Measurements from ENCODE around the gene RNASEH2C. TPM values are rescaled to one million over a fixed set of nuclear protein-coding genes. Genes with fewer than 3 reads are reported as not detected.

RNASEH2C gene
- total RNA-seq, 2 donors from 2014 or later = 41.6 to 47.9 TPM

DNA sequence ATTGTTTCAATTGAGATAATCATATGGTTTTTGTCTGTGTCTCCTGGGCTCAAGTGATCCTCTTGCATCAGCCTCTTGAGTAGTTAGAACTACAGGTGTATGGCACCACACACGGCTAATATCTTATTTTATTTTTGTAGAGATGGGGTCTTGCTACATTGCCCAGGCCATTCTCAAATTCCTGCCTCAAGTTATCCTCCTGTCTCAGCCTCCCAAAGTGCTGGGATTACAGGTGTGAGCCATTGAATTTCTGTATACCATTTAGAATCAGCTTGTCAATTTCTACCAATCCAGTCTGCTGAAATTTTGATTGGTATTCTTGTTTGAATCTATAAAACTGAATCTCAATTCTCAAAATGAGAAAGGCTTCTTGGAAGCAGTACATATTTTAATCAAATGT, 18.9 kb downstream of the RNASEH2C start:
- peaks cover 7% of the 10 kb centered on the region for H3K9me3 ChIP-seq (ENCODE audit: control insufficient read depth, low read length)
- Mint-ChIP-seq H3K36me3 (ENCODE audit: low read depth) (no peaks in the 10 kb centered on the region), H3K27ac (no peak overlapping the region), H3K9me3 (peaks cover 18% of the 10 kb centered on the region), H3K4me1 (no peaks in the 10 kb centered on the region), H3K4me3 (no peak overlapping the region), H3K27me3 (ENCODE audit: insufficient read depth) (peaks cover 41% of the 10 kb centered on the region)
- WGBS, 2 experiments (ENCODE audit: insufficient coverage in 1 of 2, insufficient read length in 1 of 2) = 90% methylated on average over 1 of the region's 1 CpG; no CpG with 5 or more reads in 1 of the 2 experiments
- TF ChIP-seq, protein P1, sequence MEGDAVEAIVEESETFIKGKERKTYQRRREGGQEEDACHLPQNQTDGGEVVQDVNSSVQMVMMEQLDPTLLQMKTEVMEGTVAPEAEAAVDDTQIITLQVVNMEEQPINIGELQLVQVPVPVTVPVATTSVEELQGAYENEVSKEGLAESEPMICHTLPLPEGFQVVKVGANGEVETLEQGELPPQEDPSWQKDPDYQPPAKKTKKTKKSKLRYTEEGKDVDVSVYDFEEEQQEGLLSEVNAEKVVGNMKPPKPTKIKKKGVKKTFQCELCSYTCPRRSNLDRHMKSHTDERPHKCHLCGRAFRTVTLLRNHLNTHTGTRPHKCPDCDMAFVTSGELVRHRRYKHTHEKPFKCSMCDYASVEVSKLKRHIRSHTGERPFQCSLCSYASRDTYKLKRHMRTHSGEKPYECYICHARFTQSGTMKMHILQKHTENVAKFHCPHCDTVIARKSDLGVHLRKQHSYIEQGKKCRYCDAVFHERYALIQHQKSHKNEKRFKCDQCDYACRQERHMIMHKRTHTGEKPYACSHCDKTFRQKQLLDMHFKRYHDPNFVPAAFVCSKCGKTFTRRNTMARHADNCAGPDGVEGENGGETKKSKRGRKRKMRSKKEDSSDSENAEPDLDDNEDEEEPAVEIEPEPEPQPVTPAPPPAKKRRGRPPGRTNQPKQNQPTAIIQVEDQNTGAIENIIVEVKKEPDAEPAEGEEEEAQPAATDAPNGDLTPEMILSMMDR (conservative IDR thresholded peaks at IDR 0.05) = no peak
- H3K4me1 ChIP-seq (ENCODE audit: control insufficient read depth, insufficient read depth, low read length) = no peaks in the 10 kb centered on the region
- no peak overlapping the region for H3K27ac ChIP-seq (ENCODE audit: low read depth, low read length)
- H3K27me3 ChIP-seq (ENCODE audit: control insufficient read depth, insufficient read depth, low read length, poor library complexity, severe bottlenecking) = peaks cover 16% of the 10 kb centered on the region
- H3K4me3 ChIP-seq (ENCODE audit: low read length) = no peak overlapping the region
- no peak overlapping the region for H3K9ac ChIP-seq (ENCODE audit: extremely low read depth, low read length, poor library complexity, severe bottlenecking)
- H3K36me3 ChIP-seq (ENCODE audit: control insufficient read depth, insufficient read depth, low read length) = no peaks in the 10 kb centered on the region
- no peak for DNase-seq

- Histone ChIP-seq H3K27ac (ENCODE audit: low read depth, low read length) (no peak overlapping the region), H3K4me3 (ENCODE audit: low read length) (no peak overlapping the region), H3K36me3 (ENCODE audit: control insufficient read depth, insufficient read depth, low read length) (no peaks in the 10 kb centered on the region), H3K9me3 (ENCODE audit: control insufficient read depth, low read length) (peaks cover 7% of the 10 kb centered on the region), H3K27me3 (ENCODE audit: control insufficient read depth, insufficient read depth, low read length, poor library complexity, severe bottlenecking) (peaks cover 16% of the 10 kb centered on the region), H3K9ac (ENCODE audit: extremely low read depth, low read length, poor library complexity, severe bottlenecking) (no peak overlapping the region), H3K4me1 (ENCODE audit: control insufficient read depth, insufficient read depth, low read length) (no peaks in the 10 kb centered on the region)
- H3K4me1 Mint-ChIP-seq = no peaks in the 10 kb centered on the region
- H3K27ac Mint-ChIP-seq = no peak overlapping the region
- DNase-seq = no peak
- H3K4me3 Mint-ChIP-seq = no peak overlapping the region
- H3K27me3 Mint-ChIP-seq (ENCODE audit: insufficient read depth) = peaks cover 41% of the 10 kb centered on the region
- H3K9me3 Mint-ChIP-seq = peaks cover 16% of the 10 kb centered on the region
- no peaks in the 10 kb centered on the region for H3K36me3 Mint-ChIP-seq (ENCODE audit: low read depth)
- TF ChIP-seq, protein P1 (conservative IDR thresholded peaks at IDR 0.05) = no peak
- WGBS, 2 experiments (ENCODE audit: insufficient coverage in 1 of 2, insufficient read length in 1 of 2) = 94% methylated on average over 3 of the region's 3 CpGs; no CpG with 5 or more reads in 1 of the 2 experiments
Observed at GRCh38 chr11:65700399-65700798, 20.2 kb downstream of the RNASEH2C start.

DNA sequence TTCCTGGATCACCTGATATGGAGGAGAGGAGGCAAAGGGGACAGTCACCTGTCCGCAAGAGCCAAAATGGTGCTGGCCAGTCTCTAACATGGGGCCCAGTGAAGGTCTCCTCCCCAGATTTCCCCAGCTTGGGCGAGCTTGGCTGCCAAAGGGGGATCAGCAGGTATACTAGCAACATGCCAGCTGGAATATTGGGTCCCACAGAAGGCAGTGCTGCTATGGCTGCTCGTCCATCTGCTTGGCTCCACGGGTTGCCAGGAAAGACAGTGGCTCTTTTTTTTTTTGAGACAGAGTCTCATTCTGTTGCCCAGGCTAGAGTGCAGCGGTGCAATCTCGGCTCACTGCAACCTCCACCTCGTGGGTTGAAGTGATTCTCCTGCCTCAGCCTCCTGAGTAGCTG, 21.3 kb downstream of the RNASEH2C start:
- H3K4me1 Mint-ChIP-seq = no peaks in the 10 kb centered on the region
- no peak overlapping the region for H3K9ac ChIP-seq (ENCODE audit: extremely low read depth, low read length, poor library complexity, severe bottlenecking)
- peaks cover 38% of the 10 kb centered on the region for H3K27me3 Mint-ChIP-seq (ENCODE audit: insufficient read depth)
- TF ChIP-seq, protein P1 (conservative IDR thresholded peaks at IDR 0.05) = no peak
- 68 to 80% methylated on average over 6 to 7 of the region's 7 CpGs for WGBS, 2 experiments (ENCODE audit: insufficient coverage in 1 of 2, insufficient read length in 1 of 2)
- H3K27ac Mint-ChIP-seq = no peak overlapping the region
- H3K9me3 ChIP-seq (ENCODE audit: control insufficient read depth, low read length) = peaks cover 7% of the 10 kb centered on the region
- H3K4me3 Mint-ChIP-seq = no peak overlapping the region
- no peak overlapping the region for H3K27ac ChIP-seq (ENCODE audit: low read depth, low read length)
- H3K36me3 ChIP-seq (ENCODE audit: control insufficient read depth, insufficient read depth, low read length) = no peaks in the 10 kb centered on the region
- peaks cover 16% of the 10 kb centered on the region for H3K27me3 ChIP-seq (ENCODE audit: control insufficient read depth, insufficient read depth, low read length, poor library complexity, severe bottlenecking)
- no peaks in the 10 kb centered on the region for H3K4me1 ChIP-seq (ENCODE audit: control insufficient read depth, insufficient read depth, low read length)
- no peaks in the 10 kb centered on the region for H3K36me3 Mint-ChIP-seq (ENCODE audit: low read depth)
- no peak overlapping the region for H3K4me3 ChIP-seq (ENCODE audit: low read length)
- peaks cover 16% of the 10 kb centered on the region for H3K9me3 Mint-ChIP-seq
- no peak for DNase-seq
